MCF 10A (cell line): ENCODE results near the gene PARD3B. TPM values are rescaled to one million over a fixed set of nuclear protein-coding genes. Genes with fewer than 3 reads are reported as not detected.

Experiments
- BruUV-seq: library from RNA; stranded (reverse); fragments of 400-500 nt; replicated peaks from 2 replicates; lab custom pipeline; 2021; lab: Mats Ljungman, UMichigan
- CTCF ChIA-PET: fragments of 300-600 bp; sonication (Branson Sonifier 250); formaldehyde crosslinking; extraction: SDS; loops from one replicate; lab custom pipeline; 2021; ENCODE audit warnings: antibody characterized with exemption, inconsistent platforms; lab: Yijun Ruan, JAX
- POLR2A ChIA-PET: fragments of 300-600, 350-650 bp; sonication (Branson Sonifier 250); formaldehyde crosslinking; extraction: SDS; loops from one replicate; lab custom pipeline; 2020; ENCODE audit warnings: antibody characterized with exemption, inconsistent platforms; lab: Yijun Ruan, JAX
- DNase-seq: peaks from one replicate; pipeline ENCODE4 v3.0.0-alpha.2; 2018; ENCODE audit not compliant: unreplicated experiment
- H3K27ac Mint-ChIP-seq: one replicate; pipeline ENCODE4 v1.8.0; 2022; ENCODE audit warnings: mild to moderate bottlenecking, low read depth, mixed read lengths; ENCODE audit not compliant: unreplicated experiment
- H3K27me3 Mint-ChIP-seq: one replicate; pipeline ENCODE4 v1.8.0; 2022; ENCODE audit warnings: mixed read lengths; ENCODE audit not compliant: insufficient read depth, unreplicated experiment
- H3K36me3 Mint-ChIP-seq: one replicate; pipeline ENCODE4 v1.8.0; 2022; ENCODE audit warnings: mild to moderate bottlenecking, moderate library complexity, mixed read lengths; ENCODE audit not compliant: insufficient read depth, unreplicated experiment
- H3K4me1 Mint-ChIP-seq: one replicate; pipeline ENCODE4 v1.8.0; 2022; ENCODE audit warnings: mixed read lengths; ENCODE audit not compliant: insufficient read depth, unreplicated experiment
- H3K4me3 Mint-ChIP-seq: one replicate; pipeline ENCODE4 v1.8.0; 2022; ENCODE audit warnings: mild to moderate bottlenecking, moderate library complexity, mixed read lengths; ENCODE audit not compliant: unreplicated experiment
- H3K9me3 Mint-ChIP-seq: one replicate; pipeline ENCODE4 v1.8.0; 2022; ENCODE audit warnings: mixed read lengths; ENCODE audit not compliant: unreplicated experiment
- intact Hi-C: fragments of 100-400 bp; cut with micrococcal nuclease; formaldehyde crosslinking; loops from 2 replicates; pipeline ENCODE4 v1.14.1; 2022
- total RNA-seq: library from RNA; stranded (reverse); gene quantifications from 2 replicates; pipeline ENCODE4 v1.2.3, GENCODE V29; 2022
- TF ChIP-seq, protein P1 (sequence below): fragments of 200-600 bp; IDR thresholded peaks from one replicate; pipeline ENCODE4 v1.8.0; 2022; ENCODE audit warnings: antibody characterized with exemption, mild to moderate bottlenecking; ENCODE audit not compliant: unreplicated experiment

The PARD3B gene
- total RNA-seq, 1 experiment from 2014 or later, result 11.6 TPM

DNA sequence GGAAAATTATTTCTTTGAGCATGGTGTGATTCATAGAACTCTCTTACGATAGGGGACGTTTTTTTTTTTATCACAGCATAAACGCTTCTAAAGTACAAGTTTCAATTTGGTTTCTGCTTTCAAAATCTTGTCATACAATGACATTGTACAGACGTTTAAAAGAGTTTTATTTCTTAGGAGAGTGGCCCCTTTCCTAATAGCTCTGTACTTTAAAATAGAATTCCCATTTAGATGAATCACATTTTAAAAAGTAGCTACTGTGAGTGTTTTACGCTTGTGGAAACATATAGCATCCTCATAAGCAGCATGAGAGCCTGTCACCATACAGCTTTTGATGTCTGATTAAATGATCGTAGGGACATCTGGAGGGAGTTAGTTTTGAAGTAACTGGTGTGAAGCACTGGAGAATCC is 510.9 kb downstream of the PARD3B start:
- POLR2A ChIA-PET, result no interaction called here
- H3K27me3 Mint-ChIP-seq, result no peaks in the 10 kb centered on the region
- no peak overlapping the region for H3K27ac Mint-ChIP-seq

DNA sequence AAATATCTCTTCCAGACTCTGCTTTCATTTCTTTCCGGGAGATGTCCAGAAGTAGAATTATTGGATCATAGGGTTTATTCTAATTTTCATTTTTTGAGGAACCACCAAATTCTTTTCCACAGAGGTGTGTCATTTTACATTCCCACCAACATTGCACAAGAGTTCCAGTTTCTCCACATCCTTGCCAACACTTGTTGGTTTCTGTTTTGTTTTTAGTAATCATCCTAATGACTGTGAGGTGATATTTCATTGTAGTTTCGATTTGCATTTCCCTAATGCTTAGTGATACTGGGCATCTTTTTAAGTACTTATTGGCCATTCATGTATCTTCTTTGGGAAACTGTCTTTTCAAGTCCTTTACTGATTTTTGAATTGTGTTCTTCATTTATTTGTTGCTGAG is 513.1 kb downstream of the PARD3B start:
- Mint-ChIP-seq H3K36me3 (peaks cover 6% of the 10 kb centered on the region), H3K9me3 (peaks cover 16% of the 10 kb centered on the region), H3K27ac (no peak overlapping the region), H3K4me3 (no peak overlapping the region), H3K27me3 (no peaks in the 10 kb centered on the region), H3K4me1 (no peaks in the 10 kb centered on the region)
- intact Hi-C loops, result no loop called here
- POLR2A ChIA-PET, result no interaction called here
- BruUV-seq, result no TSS peak
- CTCF ChIA-PET, result no interaction called here
- DNase-seq, result peak; percentile 38
- TF ChIP-seq, protein P1, sequence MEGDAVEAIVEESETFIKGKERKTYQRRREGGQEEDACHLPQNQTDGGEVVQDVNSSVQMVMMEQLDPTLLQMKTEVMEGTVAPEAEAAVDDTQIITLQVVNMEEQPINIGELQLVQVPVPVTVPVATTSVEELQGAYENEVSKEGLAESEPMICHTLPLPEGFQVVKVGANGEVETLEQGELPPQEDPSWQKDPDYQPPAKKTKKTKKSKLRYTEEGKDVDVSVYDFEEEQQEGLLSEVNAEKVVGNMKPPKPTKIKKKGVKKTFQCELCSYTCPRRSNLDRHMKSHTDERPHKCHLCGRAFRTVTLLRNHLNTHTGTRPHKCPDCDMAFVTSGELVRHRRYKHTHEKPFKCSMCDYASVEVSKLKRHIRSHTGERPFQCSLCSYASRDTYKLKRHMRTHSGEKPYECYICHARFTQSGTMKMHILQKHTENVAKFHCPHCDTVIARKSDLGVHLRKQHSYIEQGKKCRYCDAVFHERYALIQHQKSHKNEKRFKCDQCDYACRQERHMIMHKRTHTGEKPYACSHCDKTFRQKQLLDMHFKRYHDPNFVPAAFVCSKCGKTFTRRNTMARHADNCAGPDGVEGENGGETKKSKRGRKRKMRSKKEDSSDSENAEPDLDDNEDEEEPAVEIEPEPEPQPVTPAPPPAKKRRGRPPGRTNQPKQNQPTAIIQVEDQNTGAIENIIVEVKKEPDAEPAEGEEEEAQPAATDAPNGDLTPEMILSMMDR, result no peak

More for the DNA sequence above, 510.9 kb downstream of the PARD3B start:
- TF ChIP-seq, protein P1, result no peak
- CTCF ChIA-PET, result interaction anchor here (0.5 kb wide), 1 partner anchor 26 kb away, joined by 4 read pairs; no protein-coding TSS in a partner anchor
- peaks cover 16% of the 10 kb centered on the region for H3K9me3 Mint-ChIP-seq
- BruUV-seq, result no TSS peak
- intact Hi-C loops, result no loop called here
- no peak overlapping the region for H3K4me3 Mint-ChIP-seq
- H3K36me3 Mint-ChIP-seq, result peaks cover 6% of the 10 kb centered on the region
- DNase-seq, result no peak
- H3K4me1 Mint-ChIP-seq, result no peaks in the 10 kb centered on the region

DNA sequence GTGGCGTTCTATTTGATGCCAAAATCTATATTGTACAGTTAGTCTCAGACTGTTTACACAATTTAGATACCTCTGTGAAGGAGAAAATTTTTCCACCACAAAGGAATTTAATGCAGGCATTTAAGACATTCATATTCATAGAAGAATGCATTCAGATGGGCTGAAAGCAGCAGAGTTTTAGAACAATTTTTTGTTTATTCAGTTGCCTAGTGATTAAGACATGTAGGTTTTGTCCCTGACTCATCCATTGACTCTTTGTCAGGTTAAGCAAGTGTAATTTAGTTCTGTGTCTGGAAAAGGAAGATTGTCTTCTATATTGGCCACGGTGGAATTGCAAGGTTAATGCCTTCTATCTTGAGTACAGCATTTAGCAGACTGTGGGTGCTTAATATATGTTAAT is 515.0 kb downstream of the PARD3B start:
- Mint-ChIP-seq H3K4me3 (no peak overlapping the region), H3K9me3 (peaks cover 16% of the 10 kb centered on the region), H3K27ac (no peak overlapping the region), H3K27me3 (no peaks in the 10 kb centered on the region), H3K4me1 (no peaks in the 10 kb centered on the region), H3K36me3 (peaks cover 6% of the 10 kb centered on the region)
- no TSS peak for BruUV-seq
- DNase-seq, result peak; percentile 48
- CTCF ChIA-PET, result interaction anchor here (1.0 kb wide), 1 partner anchor 800 kb away, joined by 3 read pairs; no protein-coding TSS in a partner anchor
- TF ChIP-seq, protein P1, result no peak
- intact Hi-C loops, result no loop called here
- POLR2A ChIA-PET, result no interaction called here

DNA sequence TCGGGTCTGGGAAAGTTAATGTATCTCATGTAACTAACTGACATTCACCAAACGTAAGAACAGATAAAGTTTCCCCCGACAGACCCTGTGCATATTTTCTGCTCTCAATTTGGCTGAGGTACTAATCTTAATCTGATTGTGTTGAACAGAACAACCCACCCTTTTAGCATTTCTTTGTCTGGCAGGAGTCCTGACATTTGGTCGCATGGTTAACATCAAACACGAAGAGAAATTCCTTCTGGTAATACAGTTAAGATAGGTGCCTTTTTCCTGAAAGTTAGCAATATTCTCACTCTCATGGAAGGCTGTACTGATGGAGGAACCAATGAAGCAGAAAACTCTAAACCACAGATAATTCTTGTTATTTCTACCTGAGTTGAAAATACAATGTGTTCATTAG is 520.8 kb downstream of the PARD3B start:
- DNase-seq, result no peak
- Mint-ChIP-seq H3K27me3 (no peaks in the 10 kb centered on the region), H3K4me1 (no peaks in the 10 kb centered on the region), H3K36me3 (no peaks in the 10 kb centered on the region), H3K27ac (no peak overlapping the region), H3K4me3 (no peak overlapping the region), H3K9me3 (no peaks in the 10 kb centered on the region)
- TF ChIP-seq, protein P1, result no peak
- CTCF ChIA-PET, result no interaction called here
- POLR2A ChIA-PET, result no interaction called here
- intact Hi-C loops, result no loop called here
- BruUV-seq, result no TSS peak
